Cardiac septum (tissue), 1 donor: Measurements from ENCODE around the gene RBM33. TPM values are rescaled to one million over a fixed set of nuclear protein-coding genes. Genes with fewer than 3 reads are reported as not detected.

Source experiments
- DNase-seq: peaks from one replicate; pipeline ENCODE4 v3.0.0-alpha.2; 2020; ENCODE audit warnings: low spot score
- intact Hi-C: fragments of 100-400 bp; cut with DNase I; formaldehyde crosslinking; loops from one replicate; pipeline ENCODE4 v1.14.0; 2022
- total RNA-seq: library from RNA; stranded (reverse); fragmentation: NEBNext Ultra II Directional; extraction: Animal tissue kit (Norgen Biotek cat#: 25700); gene quantifications from one replicate; pipeline ENCODE4 v1.2.1, GENCODE V29; 2021
- donor health status: DM: no; HTN: no; CAD: no.

Gene RBM33
- total RNA-seq, 1 donor from 2014 or later = 41.4 TPM

- no peak for DNase-seq
- intact Hi-C loops = no loop called here
Observed at GRCh38 chr7:155758348-155758747, 113.9 kb downstream of the RBM33 start.

- intact Hi-C loops = loop anchor here (10.0 kb wide), 1 partner anchor 385 kb away; no protein-coding TSS in a partner anchor
Observed at GRCh38 chr7:155759740-155760430, 115.4 kb downstream of the RBM33 start.

GRCh38 chr7:155761162-155761561, 116.7 kb downstream of the RBM33 start:
- intact Hi-C loops = loop anchor here (10.0 kb wide), 1 partner anchor 386 kb away; no protein-coding TSS in a partner anchor
- DNase-seq = no peak

More at GRCh38 chr7:155759740-155760430, 115.4 kb downstream of the RBM33 start:
- DNase-seq = no peak

- DNase-seq = no peak
- intact Hi-C loops = loop anchor here (10.0 kb wide), 1 partner anchor 387 kb away; no protein-coding TSS in a partner anchor
Observed at GRCh38 chr7:155762036-155762435, 117.6 kb downstream of the RBM33 start.

GRCh38 chr7:155762655-155763054, 118.2 kb downstream of the RBM33 start:
- DNase-seq = no peak
- intact Hi-C loops = loop anchor here (10.0 kb wide), 1 partner anchor 388 kb away; no protein-coding TSS in a partner anchor

- DNase-seq = no peak
- intact Hi-C loops = loop anchor here (10.0 kb wide), 1 partner anchor 388 kb away; no protein-coding TSS in a partner anchor
Observed at GRCh38 chr7:155763122-155763521, 118.7 kb downstream of the RBM33 start.

- DNase-seq = no peak
- intact Hi-C loops = loop anchor here (10.0 kb wide), 1 partner anchor 389 kb away; no protein-coding TSS in a partner anchor
Observed at GRCh38 chr7:155763691-155764437, 119.4 kb downstream of the RBM33 start.

GRCh38 chr7:155764438-155764793, 120.0 kb downstream of the RBM33 start:
- intact Hi-C loops = loop anchor here (10.0 kb wide), 1 partner anchor 390 kb away; no protein-coding TSS in a partner anchor
- DNase-seq = no peak

GRCh38 chr7:155765458-155765857, 121.0 kb downstream of the RBM33 start:
- intact Hi-C loops = loop anchor here (10.0 kb wide), 1 partner anchor 391 kb away; no protein-coding TSS in a partner anchor

GRCh38 chr7:155766386-155766785, 121.9 kb downstream of the RBM33 start:
- no peak for DNase-seq
- intact Hi-C loops = loop anchor here (10.0 kb wide), 1 partner anchor 392 kb away; no protein-coding TSS in a partner anchor

More at GRCh38 chr7:155765458-155765857, 121.0 kb downstream of the RBM33 start:
- DNase-seq = no peak

- intact Hi-C loops = loop anchor here (10.0 kb wide), 1 partner anchor 392 kb away; no protein-coding TSS in a partner anchor
- no peak for DNase-seq
Observed at GRCh38 chr7:155766966-155767916, 122.8 kb downstream of the RBM33 start.

- intact Hi-C loops = loop anchor here (10.0 kb wide), 1 partner anchor 395 kb away; no protein-coding TSS in a partner anchor
- DNase-seq = no peak
Observed at GRCh38 chr7:155769701-155770100, 125.2 kb downstream of the RBM33 start.

GRCh38 chr7:155770241-155770640, 125.8 kb downstream of the RBM33 start:
- intact Hi-C loops = no loop called here
- no peak for DNase-seq

- DNase-seq = no peak
- intact Hi-C loops = no loop called here
Observed at GRCh38 chr7:155773531-155773930, 129.1 kb downstream of the RBM33 start.

- intact Hi-C loops = no loop called here
- no peak for DNase-seq
Observed at GRCh38 chr7:155774947-155775346, 130.5 kb downstream of the RBM33 start.

- intact Hi-C loops = no loop called here
- no peak for DNase-seq
Observed at GRCh38 chr7:155775691-155776090, 131.2 kb downstream of the RBM33 start.

GRCh38 chr7:155776606-155777005, 132.1 kb downstream of the RBM33 start:
- intact Hi-C loops = no loop called here
- DNase-seq = no peak

GRCh38 chr7:155778349-155778748, 133.9 kb downstream of the RBM33 start:
- DNase-seq = no peak
- intact Hi-C loops = no loop called here

GRCh38 chr7:155780884-155781283, 136.4 kb downstream of the RBM33 start:
- intact Hi-C loops = no loop called here

More at GRCh38 chr7:155780884-155781283, 136.4 kb downstream of the RBM33 start:
- no peak for DNase-seq
